Measurements from ENCODE around the gene FARS2.
A peak's percentile ranks its signal among the peaks of the same experiment; 100 is the strongest.

Gene FARS2

DNA sequence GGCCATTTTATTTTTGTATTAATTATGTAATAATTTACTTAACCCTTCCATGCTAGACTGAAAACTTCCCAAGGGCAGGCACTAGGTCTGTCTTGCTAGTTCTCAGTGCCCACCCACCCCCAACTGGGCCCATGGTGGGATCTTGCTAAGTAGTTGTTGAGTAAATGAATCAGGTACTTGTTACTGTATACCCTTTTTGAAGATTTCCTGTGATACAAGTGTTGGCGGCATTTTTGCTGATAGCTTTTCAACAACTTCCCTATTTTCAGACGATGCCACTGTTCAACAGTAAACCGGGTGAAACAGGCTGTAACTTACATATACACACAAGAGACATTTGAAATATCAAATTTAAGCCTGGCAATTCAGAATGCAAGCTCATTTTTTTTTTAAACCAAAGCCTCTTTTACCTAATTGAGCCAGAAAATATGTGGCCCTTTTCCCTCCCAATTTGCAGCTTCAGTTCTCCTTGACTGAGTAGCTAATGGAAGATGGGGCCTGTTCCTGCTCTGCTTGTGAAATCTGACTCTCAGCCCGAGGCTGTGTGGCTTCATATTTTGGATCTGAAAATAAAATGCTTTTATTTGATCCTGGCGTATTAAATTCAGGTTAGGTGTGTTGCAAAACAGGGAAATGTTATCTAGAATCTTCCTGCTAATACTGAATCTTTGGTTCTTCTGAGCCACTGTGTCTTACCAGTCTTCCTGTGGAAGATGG is 457.1 kb downstream of the FARS2 start:
- H3K27ac Mint-ChIP-seq, result no peak overlapping the region

GRCh38 chr6:5723841-5724691 is 462.8 kb downstream of the FARS2 start:
- H3K4me1 Mint-ChIP-seq (ENCODE audit: low read depth), result peaks cover 8% of the 10 kb centered on the region

More for the DNA sequence above, 457.1 kb downstream of the FARS2 start:
- H3K4me1 Mint-ChIP-seq (ENCODE audit: low read depth), result peaks cover under 1% of the 10 kb centered on the region
- peaks cover 25% of the 10 kb centered on the region for H3K9me3 Mint-ChIP-seq
- H3K36me3 Mint-ChIP-seq (ENCODE audit: low read depth), result peaks cover 7% of the 10 kb centered on the region
- H3K4me3 Mint-ChIP-seq, result no peak overlapping the region
- no peaks in the 10 kb centered on the region for H3K27me3 Mint-ChIP-seq (ENCODE audit: low read depth)

GRCh38 chr6:5724911-5725310 is 463.6 kb downstream of the FARS2 start:
- H3K4me1 Mint-ChIP-seq (ENCODE audit: low read depth), result peaks cover 8% of the 10 kb centered on the region
- H3K9me3 Mint-ChIP-seq, result no peaks in the 10 kb centered on the region
- no peak overlapping the region for H3K4me3 Mint-ChIP-seq
- no peak overlapping the region for H3K27ac Mint-ChIP-seq
- no peaks in the 10 kb centered on the region for H3K36me3 Mint-ChIP-seq (ENCODE audit: low read depth)
- H3K27me3 Mint-ChIP-seq (ENCODE audit: low read depth), result no peaks in the 10 kb centered on the region

More at GRCh38 chr6:5723841-5724691, 462.8 kb downstream of the FARS2 start:
- peak overlapping the region; percentile 65 for H3K27ac Mint-ChIP-seq
- no peaks in the 10 kb centered on the region for H3K36me3 Mint-ChIP-seq (ENCODE audit: low read depth)
- H3K9me3 Mint-ChIP-seq, result no peaks in the 10 kb centered on the region
- H3K4me3 Mint-ChIP-seq, result peak overlapping the region; percentile 64
- H3K27me3 Mint-ChIP-seq (ENCODE audit: low read depth), result no peaks in the 10 kb centered on the region

GRCh38 chr6:5726976-5727718 is 465.8 kb downstream of the FARS2 start:
- H3K36me3 Mint-ChIP-seq (ENCODE audit: low read depth), result no peaks in the 10 kb centered on the region
- no peak overlapping the region for H3K27ac Mint-ChIP-seq
- no peaks in the 10 kb centered on the region for H3K9me3 Mint-ChIP-seq
- no peaks in the 10 kb centered on the region for H3K27me3 Mint-ChIP-seq (ENCODE audit: low read depth)
- H3K4me1 Mint-ChIP-seq (ENCODE audit: low read depth), result peaks cover 8% of the 10 kb centered on the region
- no peak overlapping the region for H3K4me3 Mint-ChIP-seq

GRCh38 chr6:5728351-5729079 is 467.2 kb downstream of the FARS2 start:
- Mint-ChIP-seq H3K27ac (no peak overlapping the region), H3K27me3 (ENCODE audit: low read depth) (no peaks in the 10 kb centered on the region), H3K9me3 (no peaks in the 10 kb centered on the region), H3K4me1 (ENCODE audit: low read depth) (peaks cover 7% of the 10 kb centered on the region), H3K4me3 (no peak overlapping the region), H3K36me3 (ENCODE audit: low read depth) (no peaks in the 10 kb centered on the region)

DNA sequence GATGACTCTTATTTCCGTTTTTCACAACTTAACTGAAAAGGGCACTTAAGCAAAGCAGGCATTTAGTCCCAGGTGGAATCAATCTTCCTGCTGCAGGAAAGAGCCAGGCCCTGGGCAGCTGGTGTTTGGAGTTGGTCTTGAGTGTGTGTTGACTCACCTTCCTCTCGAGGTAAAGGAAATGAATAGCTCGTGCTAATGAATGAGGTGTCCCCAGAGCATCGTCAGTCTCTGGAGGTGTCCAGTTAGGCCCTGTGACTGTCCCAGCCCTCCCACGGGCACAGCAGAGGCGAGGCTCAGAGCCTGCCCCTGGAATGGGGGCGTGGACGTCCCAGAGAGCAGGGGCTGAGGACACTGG is 467.7 kb downstream of the FARS2 start:
- Mint-ChIP-seq H3K27ac (no peak overlapping the region), H3K27me3 (ENCODE audit: low read depth) (no peaks in the 10 kb centered on the region), H3K4me3 (no peak overlapping the region)

GRCh38 chr6:5729813-5730517 is 468.7 kb downstream of the FARS2 start:
- H3K27me3 Mint-ChIP-seq (ENCODE audit: low read depth), result no peaks in the 10 kb centered on the region
- H3K4me3 Mint-ChIP-seq, result no peak overlapping the region
- H3K36me3 Mint-ChIP-seq (ENCODE audit: low read depth), result no peaks in the 10 kb centered on the region
- H3K4me1 Mint-ChIP-seq (ENCODE audit: low read depth), result no peaks in the 10 kb centered on the region
- H3K9me3 Mint-ChIP-seq, result no peaks in the 10 kb centered on the region
- no peak overlapping the region for H3K27ac Mint-ChIP-seq

More for the DNA sequence above, 467.7 kb downstream of the FARS2 start:
- Mint-ChIP-seq H3K9me3 (no peaks in the 10 kb centered on the region), H3K4me1 (ENCODE audit: low read depth) (peaks cover 3% of the 10 kb centered on the region), H3K36me3 (ENCODE audit: low read depth) (no peaks in the 10 kb centered on the region)

GRCh38 chr6:5730585-5731263 is 469.4 kb downstream of the FARS2 start:
- Mint-ChIP-seq H3K9me3 (no peaks in the 10 kb centered on the region), H3K27me3 (ENCODE audit: low read depth) (no peaks in the 10 kb centered on the region), H3K4me1 (ENCODE audit: low read depth) (no peaks in the 10 kb centered on the region), H3K4me3 (no peak overlapping the region), H3K27ac (no peak overlapping the region), H3K36me3 (ENCODE audit: low read depth) (no peaks in the 10 kb centered on the region)

- H3K9me3 Mint-ChIP-seq, result no peaks in the 10 kb centered on the region
- no peaks in the 10 kb centered on the region for H3K36me3 Mint-ChIP-seq (ENCODE audit: low read depth)
- no peaks in the 10 kb centered on the region for H3K4me1 Mint-ChIP-seq (ENCODE audit: low read depth)
- no peak overlapping the region for H3K4me3 Mint-ChIP-seq
- H3K27ac Mint-ChIP-seq, result no peak overlapping the region
- no peaks in the 10 kb centered on the region for H3K27me3 Mint-ChIP-seq (ENCODE audit: low read depth)
Observed at GRCh38 chr6:5731435-5731834, 470.1 kb downstream of the FARS2 start.

DNA sequence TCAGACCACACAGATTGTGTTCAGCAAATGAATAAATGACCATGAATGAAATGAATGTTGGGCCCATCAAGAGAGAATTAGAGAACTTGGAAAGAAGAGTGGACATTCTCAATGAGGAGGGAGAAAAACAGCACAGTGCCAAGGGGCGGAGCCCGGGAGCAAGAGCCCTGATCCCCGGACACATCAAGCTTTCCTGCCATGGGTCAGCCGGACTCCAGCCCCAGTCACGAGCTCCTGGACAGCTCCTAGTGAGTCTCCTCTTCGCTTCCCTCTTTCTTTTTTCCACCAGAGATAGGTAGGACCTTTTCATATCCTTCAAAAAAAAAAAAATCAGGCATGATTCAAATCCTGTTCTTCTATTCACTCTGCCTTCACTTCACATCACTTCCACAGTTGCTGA is 471.2 kb downstream of the FARS2 start:
- H3K4me3 Mint-ChIP-seq, result no peak overlapping the region
- H3K27ac Mint-ChIP-seq, result no peak overlapping the region
- no peaks in the 10 kb centered on the region for H3K4me1 Mint-ChIP-seq (ENCODE audit: low read depth)
- H3K36me3 Mint-ChIP-seq (ENCODE audit: low read depth), result no peaks in the 10 kb centered on the region
- no peaks in the 10 kb centered on the region for H3K9me3 Mint-ChIP-seq
- no peaks in the 10 kb centered on the region for H3K27me3 Mint-ChIP-seq (ENCODE audit: low read depth)

DNA sequence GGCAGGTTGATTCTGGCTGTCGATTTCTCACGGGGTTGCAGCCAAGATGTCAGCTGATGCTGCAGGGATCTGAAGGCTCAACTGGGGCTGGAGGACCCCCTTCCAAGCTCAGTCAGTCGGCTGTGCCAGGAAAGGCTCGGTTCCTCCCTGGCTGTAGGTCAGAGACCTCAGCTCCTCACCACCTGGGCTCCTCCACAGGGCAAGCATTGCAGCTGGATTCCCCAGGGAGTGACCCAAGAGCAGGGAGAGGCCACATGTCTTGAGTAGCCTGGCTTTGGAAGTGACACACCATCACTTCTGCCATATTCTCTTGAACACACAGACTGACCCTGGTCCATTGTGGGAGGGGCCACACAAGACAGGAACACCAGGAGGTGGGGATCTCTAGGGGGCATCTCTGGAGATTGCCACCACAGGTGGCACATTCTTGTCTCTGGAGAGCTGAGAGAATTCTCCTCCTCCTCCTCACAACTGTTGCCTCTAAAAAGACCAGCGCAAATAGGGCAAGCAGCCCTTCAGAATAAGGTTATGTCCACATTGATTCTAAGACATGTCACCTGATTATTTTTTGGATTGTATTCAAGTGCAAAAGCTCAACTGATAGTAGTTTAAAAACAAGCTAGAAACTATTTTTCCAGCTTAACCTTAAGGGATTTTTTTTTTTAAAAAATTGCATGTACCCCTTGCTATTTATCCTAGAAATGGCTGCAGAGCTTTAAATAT is 474.9 kb downstream of the FARS2 start:
- Mint-ChIP-seq H3K4me3 (no peak overlapping the region), H3K27me3 (ENCODE audit: low read depth) (no peaks in the 10 kb centered on the region), H3K36me3 (ENCODE audit: low read depth) (no peaks in the 10 kb centered on the region), H3K9me3 (no peaks in the 10 kb centered on the region), H3K27ac (no peak overlapping the region), H3K4me1 (ENCODE audit: low read depth) (no peaks in the 10 kb centered on the region)

GRCh38 chr6:5737460-5737859 is 476.1 kb downstream of the FARS2 start:
- H3K27ac Mint-ChIP-seq, result no peak overlapping the region
- no peaks in the 10 kb centered on the region for H3K9me3 Mint-ChIP-seq
- H3K36me3 Mint-ChIP-seq (ENCODE audit: low read depth), result no peaks in the 10 kb centered on the region
- no peaks in the 10 kb centered on the region for H3K27me3 Mint-ChIP-seq (ENCODE audit: low read depth)
- no peaks in the 10 kb centered on the region for H3K4me1 Mint-ChIP-seq (ENCODE audit: low read depth)
- H3K4me3 Mint-ChIP-seq, result no peak overlapping the region

- no peaks in the 10 kb centered on the region for H3K9me3 Mint-ChIP-seq
- no peaks in the 10 kb centered on the region for H3K36me3 Mint-ChIP-seq (ENCODE audit: low read depth)
- H3K4me3 Mint-ChIP-seq, result no peak overlapping the region
- H3K4me1 Mint-ChIP-seq (ENCODE audit: low read depth), result no peaks in the 10 kb centered on the region
- no peaks in the 10 kb centered on the region for H3K27me3 Mint-ChIP-seq (ENCODE audit: low read depth)
- no peak overlapping the region for H3K27ac Mint-ChIP-seq
Observed at GRCh38 chr6:5738211-5738610, 476.9 kb downstream of the FARS2 start.
